CD14-positive monocyte (primary cell): Measurements from ENCODE around the gene NFIC. TPM values are rescaled to one million over a fixed set of nuclear protein-coding genes. Genes with fewer than 3 reads are reported as not detected.

Experiments
- DNase-seq, 3 donors: peaks; one replicate each; pipeline ENCODE4 v3.0.0-alpha.2; 2011 to 2022
- H2AFZ ChIP-seq: 2 replicates; pipeline ENCODE4 v1.6.0; 2012; ENCODE audit warnings: mild to moderate bottlenecking, low read depth, low read length, inconsistent platforms; ENCODE audit not compliant: insufficient read depth, poor library complexity, severe bottlenecking
- H3K27ac ChIP-seq, 2 donors: 1 replicate in 1 of 2; 2 replicates in 1 of 2; pipeline ENCODE4 v1.5.1; 2012 to 2013; ENCODE audit warnings: low read length in 2 of 2, control low read depth in 1 of 2, inconsistent platforms in 1 of 2, low read depth in 1 of 2, mild to moderate bottlenecking in 1 of 2
- H3K27me3 ChIP-seq, 2 donors: one replicate each; pipeline versions ENCODE4 v1.6.0 to v1.6.1; 2011 to 2013; ENCODE audit warnings: low read length in 2 of 2; ENCODE audit not compliant: control insufficient read depth in 2 of 2, insufficient read depth in 2 of 2
- H3K36me3 ChIP-seq, 2 donors: replicated peaks in 1 of 2; 1 replicate in 1 of 2; 2 replicates in 1 of 2; pipeline versions ENCODE4 v1.5.1 to v1.6.1; 2012 to 2013; ENCODE audit warnings: low read length in 2 of 2, control low read depth in 1 of 2, inconsistent platforms in 1 of 2, mild to moderate bottlenecking in 1 of 2; ENCODE audit not compliant: insufficient read depth in 2 of 2, control insufficient read depth in 1 of 2
- H3K4me1 ChIP-seq, 2 donors: 1 replicate in 1 of 2; 2 replicates in 1 of 2; pipeline versions ENCODE4 v1.5.1 to v1.6.1; 2012 to 2013; ENCODE audit warnings: low read length in 2 of 2, control low read depth in 1 of 2, inconsistent platforms in 1 of 2, mild to moderate bottlenecking in 1 of 2, moderate library complexity in 1 of 2; ENCODE audit not compliant: insufficient read depth in 2 of 2, control insufficient read depth in 1 of 2
- H3K4me2 ChIP-seq: replicated peaks from 2 replicates; pipeline ENCODE3; 2012; ENCODE audit warnings: low read length, moderate library complexity, mild to moderate bottlenecking; ENCODE audit not compliant: poor library complexity, severe bottlenecking; ENCODE audit errors: extremely low read depth
- H3K4me3 ChIP-seq, 3 experiments: fragments of 200-600 bp in 1 of 3; sonication (generic) in 1 of 3; replicated peaks in 1 of 3; 1 replicate in 2 of 3; 2 replicates in 1 of 3; pipeline ENCODE4 v1.5.1; 2011 to 2013; ENCODE audit warnings: low read length in 3 of 3, mild to moderate bottlenecking in 3 of 3, control low read depth in 2 of 3, low read depth in 2 of 3, inconsistent platforms in 1 of 3, moderate library complexity in 1 of 3
- H3K79me2 ChIP-seq: 2 replicates; pipeline ENCODE4 v1.6.0; 2012; ENCODE audit warnings: mild to moderate bottlenecking, control low read depth, inconsistent platforms, low read length, moderate library complexity; ENCODE audit not compliant: insufficient read depth
- H3K9ac ChIP-seq: 2 replicates; pipeline ENCODE4 v1.6.0; 2017; ENCODE audit warnings: low read length, mild to moderate bottlenecking; ENCODE audit not compliant: insufficient read depth, poor library complexity, severe bottlenecking
- H3K9me3 ChIP-seq, 2 donors: replicated peaks in 1 of 2; 1 replicate in 1 of 2; 2 replicates in 1 of 2; pipeline versions ENCODE4 v1.5.1 to v1.6.1; 2012 to 2013; ENCODE audit warnings: low read length in 2 of 2, control low read depth in 1 of 2; ENCODE audit not compliant: control insufficient read depth in 1 of 2, insufficient read depth in 1 of 2
- H4K20me1 ChIP-seq: 2 replicates; pipeline ENCODE4 v1.6.0; 2012; ENCODE audit warnings: mild to moderate bottlenecking, low read length, control low read depth, moderate library complexity; ENCODE audit not compliant: insufficient read depth
- H3K27ac Mint-ChIP-seq, 7 donors: one replicate each; pipeline ENCODE4 v1.8.0; 2020; ENCODE audit warnings: mild to moderate bottlenecking in 7 of 7, mixed read lengths in 7 of 7, moderate library complexity in 6 of 7, inconsistent platforms in 2 of 7
- H3K27me3 Mint-ChIP-seq, 3 donors: one replicate each; pipeline ENCODE4 v1.8.0; 2021 to 2022; ENCODE audit warnings: low read depth in 3 of 3, mild to moderate bottlenecking in 3 of 3, mixed read lengths in 3 of 3, moderate library complexity in 3 of 3, inconsistent platforms in 1 of 3
- H3K36me3 Mint-ChIP-seq, 2 donors: one replicate each; pipeline ENCODE4 v1.8.0; 2020; ENCODE audit warnings: mixed read lengths in 2 of 2, inconsistent platforms in 1 of 2, mild to moderate bottlenecking in 1 of 2
- H3K4me1 Mint-ChIP-seq: one replicate; pipeline ENCODE4 v1.8.0; 2020; ENCODE audit warnings: mild to moderate bottlenecking, mixed read lengths
- H3K4me3 Mint-ChIP-seq, 2 donors: one replicate each; pipeline ENCODE4 v1.8.0; 2020; ENCODE audit warnings: mild to moderate bottlenecking in 2 of 2, mixed read lengths in 2 of 2, moderate library complexity in 1 of 2
- H3K9me3 Mint-ChIP-seq, 7 donors: one replicate each; pipeline ENCODE4 v1.8.0; 2020 to 2022; ENCODE audit warnings: mixed read lengths in 7 of 7, mild to moderate bottlenecking in 6 of 7, moderate library complexity in 6 of 7, inconsistent platforms in 2 of 7
- CTCF ChIP-seq: fragments of 200-600 bp; IDR thresholded peaks from one replicate; pipeline ENCODE4 v1.8.0; 2022; ENCODE audit warnings: antibody characterized with exemption, mild to moderate bottlenecking
- WGBS: methylation state at CpG from one replicate; pipeline ENCODE4 v1.1.5; 2013; ENCODE audit warnings: missing lambda C conversion rate; ENCODE audit not compliant: insufficient coverage; 5-methylcytosine and 5-hydroxymethylcytosine counted together
- intact Hi-C, 2 donors: fragments of 100-400 bp; cut with micrococcal nuclease; formaldehyde crosslinking; loops; one replicate each; pipeline versions ENCODE4 v1.15.0 to v1.15.1; 2023
- polyA plus RNA-seq, 3 donors: library from polyadenylated mRNA; depleted of rRNA in 1 of 3; unstranded in 2 of 3; stranded (reverse) in 1 of 3; fragments of 300-500 nt in 2 of 3; fragments of >200 nt in 1 of 3; fragmentation: Illumina TruSeq in 2 of 3; gene quantifications; 1 replicate in 2 of 3; 2 replicates in 1 of 3; pipeline ENCODE4 v1.2.3, GENCODE V29; 2012 to 2021

Gene NFIC
- polyA plus RNA-seq, 3 donors: 7.0 to 13.8 (median 11.5) TPM

DNA sequence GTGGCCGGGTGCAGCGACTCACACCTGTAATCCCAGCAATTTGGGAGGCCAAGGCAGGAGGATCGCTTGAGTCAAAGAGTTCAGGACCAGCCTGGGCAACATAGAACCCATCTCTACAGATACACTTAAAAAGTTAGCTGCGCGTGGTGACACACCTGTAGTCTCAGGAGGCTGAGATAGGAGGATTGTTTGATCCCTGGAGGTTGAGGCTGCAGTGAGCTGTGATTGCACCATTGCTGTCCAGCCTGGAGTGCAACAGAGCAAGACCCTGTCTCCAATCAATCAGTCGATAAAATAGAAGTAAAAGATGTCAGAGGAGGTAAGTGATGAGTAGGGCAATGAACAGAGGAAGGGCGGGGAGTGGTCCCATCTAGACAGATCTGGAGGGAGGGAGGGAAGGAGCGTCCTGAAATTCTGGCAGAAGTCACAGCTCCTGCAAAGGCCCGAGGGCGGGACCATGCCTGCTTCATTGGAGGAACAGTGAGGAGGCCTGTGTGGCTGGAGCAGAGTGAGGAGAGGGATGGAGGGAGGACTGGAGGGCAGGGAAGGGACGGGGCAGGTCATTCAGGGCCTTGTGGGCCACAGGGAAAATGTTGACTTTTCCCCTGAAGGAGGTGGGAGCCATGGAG is 104.2 kb downstream of the NFIC start:
- intact Hi-C loops: loop anchor here in 1 of 2 donors (5.0 kb wide), 1 partner anchor 143 kb away; no protein-coding TSS in a partner anchor
- DNase-seq: no peak
- H3K4me3 Mint-ChIP-seq: no peak overlapping the region
- no peak overlapping the region for H3K4me2 ChIP-seq
- H3K79me2 ChIP-seq: no peaks in the 10 kb centered on the region
- TF ChIP-seq CTCF: no peak
- H3K27ac Mint-ChIP-seq: peak overlapping the region in 1 of 7 donors; percentile 84
- no peaks in the 10 kb centered on the region for H3K9me3 ChIP-seq
- H2AFZ ChIP-seq: no peak overlapping the region
- H3K36me3 Mint-ChIP-seq: peaks cover 4% of the 10 kb centered on the region in 2 donors
- WGBS: 84% methylated on average over 7 of the region's 11 CpGs
- peaks cover 0 to 2% (median 0%) of the 10 kb centered on the region in 7 donors for H3K9me3 Mint-ChIP-seq
- H3K9ac ChIP-seq: no peak overlapping the region
- peaks cover 26% of the 10 kb centered on the region for H4K20me1 ChIP-seq
- H3K27ac ChIP-seq: no peak overlapping the region
- peaks cover 2% of the 10 kb centered on the region for H3K4me1 Mint-ChIP-seq
- H3K36me3 ChIP-seq: no peaks in the 10 kb centered on the region
- peaks cover 0 to 6% (median 4%) of the 10 kb centered on the region in 3 donors for H3K27me3 Mint-ChIP-seq
- no peaks in the 10 kb centered on the region for H3K4me1 ChIP-seq
- H3K27me3 ChIP-seq: no peaks in the 10 kb centered on the region
- no peak overlapping the region for H3K4me3 ChIP-seq

- Histone ChIP-seq H3K9ac (no peak overlapping the region), H3K27me3 (no peaks in the 10 kb centered on the region), H3K4me3 (no peak overlapping the region), H4K20me1 (peaks cover 15% of the 10 kb centered on the region), H2AFZ (no peak overlapping the region), H3K79me2 (no peaks in the 10 kb centered on the region), H3K36me3 (no peaks in the 10 kb centered on the region), H3K9me3 (no peaks in the 10 kb centered on the region), H3K4me2 (no peak overlapping the region), H3K4me1 (no peaks in the 10 kb centered on the region), H3K27ac (no peak overlapping the region)
- Mint-ChIP-seq H3K27me3 (peaks cover 3 to 6% (median 4%) of the 10 kb centered on the region in 3 donors), H3K9me3 (peaks cover 0 to 4% (median 0%) of the 10 kb centered on the region in 7 donors), H3K27ac (no peak overlapping the region), H3K4me1 (peaks cover 2% of the 10 kb centered on the region), H3K4me3 (no peak overlapping the region), H3K36me3 (no peaks in the 10 kb centered on the region)
- DNase-seq: peak in 1 of 3 donors; percentile 36
- WGBS: 39% methylated on average over 14 of the region's 24 CpGs
- TF ChIP-seq CTCF: peak; percentile 79
- intact Hi-C loops: loop anchor here in 1 of 2 donors (5.0 kb wide), 1 partner anchor 145 kb away; no protein-coding TSS in a partner anchor
These were observed 105.7 kb downstream of the NFIC start for GRCh38 chr19:3471954-3472655.
